Vagina (tissue), 2 donors: Measurements from ENCODE around the gene INHA. TPM values are rescaled to one million over a fixed set of nuclear protein-coding genes. Genes with fewer than 3 reads are reported as not detected.

Source experiments
- DNase-seq, 2 donors: peaks; one replicate each; pipeline ENCODE4 v3.0.0-alpha.2; 2017; ENCODE audit errors: extremely low spot score in 2 of 2
- H3K27ac ChIP-seq: fragments of 200-600 bp; sonication (generic); one replicate; pipeline ENCODE4 v1.5.1; 2019
- H3K27me3 ChIP-seq: fragments of 200-600 bp; sonication (generic); one replicate; pipeline ENCODE4 v1.5.1; 2019
- H3K36me3 ChIP-seq, 2 donors: fragments of 200-600 bp; sonication (generic); one replicate each; pipeline ENCODE4 v1.5.1; 2017 to 2019
- H3K4me1 ChIP-seq: fragments of 200-600 bp; sonication (generic); one replicate; pipeline ENCODE4 v1.5.1; 2019
- H3K4me3 ChIP-seq, 2 donors: fragments of 200-600 bp; sonication (generic); 1 replicate in 1 of 2; 2 replicates in 1 of 2; pipeline ENCODE4 v1.5.1; 2016 to 2019
- H3K9me3 ChIP-seq: fragments of 200-600 bp; sonication (generic); one replicate; pipeline ENCODE4 v1.5.1; 2019
- POLR2A ChIP-seq, 2 donors: fragments of 450-650 bp; IDR thresholded peaks; one replicate each; pipeline ENCODE4 v1.6.1; 2017; ENCODE audit warnings: antibody characterized with exemption in 2 of 2, mild to moderate bottlenecking in 2 of 2, moderate library complexity in 2 of 2
- POLR2AphosphoS5 ChIP-seq, 2 donors: sonication (generic); formaldehyde crosslinking; IDR thresholded peaks; one replicate each; pipeline ENCODE4 v1.9.0; 2017; ENCODE audit warnings: antibody characterized with exemption in 2 of 2, mild to moderate bottlenecking in 2 of 2, low read depth in 1 of 2; ENCODE audit not compliant: insufficient read depth in 1 of 2
- intact Hi-C: fragments of 100-400 bp; cut with DNase I; formaldehyde crosslinking; loops from one replicate; pipeline ENCODE4 v1.15.1; 2023
- total RNA-seq: library from RNA; depleted of rRNA; stranded (reverse); fragments of >200 nt; gene quantifications from one replicate; pipeline ENCODE4 v1.2.3, GENCODE V29; 2016
- TF ChIP-seq, protein P1 (sequence below), 3 experiments: fragments of 450-650 bp in 2 of 3; fragments of 200-600 bp in 1 of 3; sonication (generic) in 1 of 3; IDR thresholded peaks; one replicate each; pipeline ENCODE4 v1.5.1; 2017 to 2019; ENCODE audit warnings: antibody characterized with exemption in 3 of 3, mild to moderate bottlenecking in 2 of 3, moderate library complexity in 2 of 3

Gene INHA
- total RNA-seq, 1 donor from 2014 or later, result 0.74 TPM

DNA sequence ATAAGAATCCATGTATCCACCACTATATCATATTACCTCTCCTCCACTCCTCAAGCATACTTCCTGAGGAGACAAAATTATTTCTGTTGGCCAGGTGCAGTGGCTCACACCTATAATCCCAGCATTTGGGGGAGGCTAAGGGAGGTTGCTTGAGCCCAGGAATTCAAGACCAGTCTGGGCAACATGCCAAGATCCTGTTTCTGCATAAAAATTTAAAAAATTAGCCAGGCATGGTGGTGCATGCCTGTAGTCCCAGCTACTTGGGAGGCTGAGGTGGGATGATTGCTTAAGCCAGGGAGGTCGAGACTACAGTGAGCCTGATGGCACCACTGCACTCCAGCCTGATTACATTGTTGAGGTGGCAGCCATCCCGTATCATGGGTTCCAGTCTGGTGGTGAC, 9.2 kb downstream of the INHA start:
- Histone ChIP-seq H3K27me3 (no peaks in the 10 kb centered on the region), H3K4me3 (no peak overlapping the region), H3K9me3 (no peaks in the 10 kb centered on the region), H3K27ac (no peak overlapping the region), H3K36me3 (no peaks in the 10 kb centered on the region), H3K4me1 (no peaks in the 10 kb centered on the region)
- TF ChIP-seq POLR2AphosphoS5 (IDR thresholded peaks at IDR 0.05; ENCODE audit: insufficient read depth in 1 of 2, low read depth in 1 of 2) (no peak), POLR2A (IDR thresholded peaks at IDR 0.05) (no peak)
- TF ChIP-seq, protein P1, sequence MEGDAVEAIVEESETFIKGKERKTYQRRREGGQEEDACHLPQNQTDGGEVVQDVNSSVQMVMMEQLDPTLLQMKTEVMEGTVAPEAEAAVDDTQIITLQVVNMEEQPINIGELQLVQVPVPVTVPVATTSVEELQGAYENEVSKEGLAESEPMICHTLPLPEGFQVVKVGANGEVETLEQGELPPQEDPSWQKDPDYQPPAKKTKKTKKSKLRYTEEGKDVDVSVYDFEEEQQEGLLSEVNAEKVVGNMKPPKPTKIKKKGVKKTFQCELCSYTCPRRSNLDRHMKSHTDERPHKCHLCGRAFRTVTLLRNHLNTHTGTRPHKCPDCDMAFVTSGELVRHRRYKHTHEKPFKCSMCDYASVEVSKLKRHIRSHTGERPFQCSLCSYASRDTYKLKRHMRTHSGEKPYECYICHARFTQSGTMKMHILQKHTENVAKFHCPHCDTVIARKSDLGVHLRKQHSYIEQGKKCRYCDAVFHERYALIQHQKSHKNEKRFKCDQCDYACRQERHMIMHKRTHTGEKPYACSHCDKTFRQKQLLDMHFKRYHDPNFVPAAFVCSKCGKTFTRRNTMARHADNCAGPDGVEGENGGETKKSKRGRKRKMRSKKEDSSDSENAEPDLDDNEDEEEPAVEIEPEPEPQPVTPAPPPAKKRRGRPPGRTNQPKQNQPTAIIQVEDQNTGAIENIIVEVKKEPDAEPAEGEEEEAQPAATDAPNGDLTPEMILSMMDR (IDR thresholded peaks at IDR 0.05), result no peak
- DNase-seq, result no peak
- intact Hi-C loops, result no loop called here

DNA sequence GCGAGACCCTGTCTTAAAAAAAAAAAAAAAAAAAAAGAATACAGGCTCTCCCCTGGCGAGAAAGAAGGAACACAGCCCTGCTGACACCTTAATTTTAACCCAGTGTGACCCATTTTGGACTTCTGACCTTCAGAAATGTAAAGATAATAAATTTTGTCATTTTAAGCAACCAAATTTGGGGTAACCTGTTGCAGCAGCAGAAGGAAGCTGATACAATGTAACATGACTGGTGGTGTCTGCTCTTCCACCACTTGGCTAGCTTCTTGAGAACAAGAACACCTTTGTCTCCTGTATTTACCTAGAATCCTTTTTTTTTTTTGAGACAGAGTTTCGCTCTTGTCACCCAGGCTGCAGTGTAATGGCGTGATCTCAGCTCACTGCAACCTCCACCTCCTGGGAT, 19.0 kb downstream of the INHA start:
- Histone ChIP-seq H3K27ac (no peak overlapping the region), H3K36me3 (no peaks in the 10 kb centered on the region), H3K27me3 (no peaks in the 10 kb centered on the region), H3K4me1 (no peaks in the 10 kb centered on the region), H3K4me3 (no peak overlapping the region), H3K9me3 (no peaks in the 10 kb centered on the region)
- TF ChIP-seq, protein P1 (IDR thresholded peaks at IDR 0.05), result no peak
- TF ChIP-seq POLR2AphosphoS5 (IDR thresholded peaks at IDR 0.05; ENCODE audit: insufficient read depth in 1 of 2, low read depth in 1 of 2), result no peak
- no peak for TF ChIP-seq POLR2A (IDR thresholded peaks at IDR 0.05)
- no peak for DNase-seq
- intact Hi-C loops, result no loop called here

DNA sequence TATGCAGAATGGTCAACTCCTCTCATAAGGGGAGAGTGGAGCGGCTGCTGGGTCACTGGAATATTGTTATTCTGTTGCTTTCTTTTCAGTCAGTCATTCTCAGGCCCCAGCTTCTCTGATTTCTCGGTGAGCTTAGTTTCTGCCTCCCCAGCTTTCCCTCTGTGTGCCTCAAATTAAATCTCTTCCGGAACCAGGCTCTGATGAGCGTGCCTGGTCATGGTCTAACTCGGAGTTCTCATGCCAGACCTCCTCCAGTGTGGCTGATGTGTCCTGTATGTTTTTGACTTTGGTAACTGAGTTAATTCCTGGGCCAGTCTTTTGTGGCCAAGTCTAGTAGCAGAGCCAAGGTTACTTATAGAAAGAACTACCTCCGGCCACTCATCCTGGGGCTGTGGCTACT, 20.6 kb downstream of the INHA start:
- TF ChIP-seq POLR2A (IDR thresholded peaks at IDR 0.05) (no peak), POLR2AphosphoS5 (IDR thresholded peaks at IDR 0.05; ENCODE audit: insufficient read depth in 1 of 2, low read depth in 1 of 2) (no peak)
- TF ChIP-seq, protein P1 (IDR thresholded peaks at IDR 0.05), result no peak
- H3K27ac ChIP-seq, result no peak overlapping the region
- no peak for DNase-seq
- no peaks in the 10 kb centered on the region for H3K36me3 ChIP-seq
- no peaks in the 10 kb centered on the region for H3K27me3 ChIP-seq
- H3K4me3 ChIP-seq, result no peak overlapping the region
- no peaks in the 10 kb centered on the region for H3K9me3 ChIP-seq
- H3K4me1 ChIP-seq, result peaks cover 8% of the 10 kb centered on the region
- intact Hi-C loops, result no loop called here

- no peak overlapping the region for H3K4me3 ChIP-seq
- no peak for DNase-seq
- no peaks in the 10 kb centered on the region for H3K27me3 ChIP-seq
- intact Hi-C loops, result no loop called here
- no peaks in the 10 kb centered on the region for H3K9me3 ChIP-seq
- no peaks in the 10 kb centered on the region for H3K36me3 ChIP-seq
- H3K4me1 ChIP-seq, result peaks cover 9% of the 10 kb centered on the region
- TF ChIP-seq POLR2A (IDR thresholded peaks at IDR 0.05), result no peak
- TF ChIP-seq POLR2AphosphoS5 (IDR thresholded peaks at IDR 0.05; ENCODE audit: insufficient read depth in 1 of 2, low read depth in 1 of 2), result no peak
- TF ChIP-seq, protein P1 (IDR thresholded peaks at IDR 0.05), result no peak
- no peak overlapping the region for H3K27ac ChIP-seq
These were observed 21.0 kb downstream of the INHA start for GRCh38 chr2:219593154-219593553.

DNA sequence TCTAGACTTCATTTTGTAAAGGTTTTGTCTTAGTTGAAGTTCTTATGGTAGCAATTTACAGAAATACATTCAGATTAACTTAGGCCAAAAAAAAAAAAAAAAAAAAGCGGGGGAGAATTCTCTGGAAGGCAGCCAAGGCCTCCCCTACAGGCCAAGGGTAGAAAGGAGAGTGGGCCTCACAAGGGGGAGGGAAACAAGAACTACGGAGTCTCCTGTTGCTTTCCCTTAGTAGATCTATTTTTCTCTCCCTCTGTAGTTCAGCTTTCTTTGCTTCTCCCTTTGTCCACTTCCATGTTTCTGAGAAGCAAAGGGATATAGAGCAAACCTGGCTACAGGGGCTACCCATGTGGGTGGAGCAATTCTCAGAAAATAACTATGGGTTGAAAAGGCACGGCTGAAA, 23.1 kb downstream of the INHA start:
- Histone ChIP-seq H3K27ac (no peak overlapping the region), H3K36me3 (no peaks in the 10 kb centered on the region), H3K9me3 (no peaks in the 10 kb centered on the region), H3K4me3 (no peak overlapping the region), H3K27me3 (no peaks in the 10 kb centered on the region), H3K4me1 (peaks cover 15% of the 10 kb centered on the region)
- no peak for DNase-seq
- intact Hi-C loops, result no loop called here
- TF ChIP-seq, protein P1 (IDR thresholded peaks at IDR 0.05), result no peak
- TF ChIP-seq POLR2A (IDR thresholded peaks at IDR 0.05) (no peak), POLR2AphosphoS5 (IDR thresholded peaks at IDR 0.05; ENCODE audit: insufficient read depth in 1 of 2, low read depth in 1 of 2) (no peak)
